Stomach (tissue), 4 donors: ENCODE data around the gene CADPS.

ENCODE experiments used
- CTCF ChIP-seq, 7 experiments: fragments of 450-650 bp in 4 of 7; fragments of 200-600 bp in 3 of 7; sonication (generic) in 3 of 7; IDR thresholded peaks; one replicate each; pipeline ENCODE4 v1.5.1; 2016 to 2019; ENCODE audit warnings: antibody characterized with exemption in 7 of 7, control low read depth in 2 of 7, mild to moderate bottlenecking in 1 of 7
- POLR2A ChIP-seq, 4 donors: fragments of 450-650 bp; IDR thresholded peaks; one replicate each; pipeline ENCODE4 v1.6.1; 2016; ENCODE audit warnings: antibody characterized with exemption in 4 of 4, control low read depth in 2 of 4, mild to moderate bottlenecking in 1 of 4, moderate library complexity in 1 of 4
- POLR2AphosphoS5 ChIP-seq, 3 donors: sonication (generic); formaldehyde crosslinking; IDR thresholded peaks; one replicate each; pipeline ENCODE4 v1.6.1; 2016; ENCODE audit warnings: antibody characterized with exemption in 3 of 3

- TF ChIP-seq POLR2A (IDR thresholded peaks at IDR 0.05) (no peak), POLR2AphosphoS5 (IDR thresholded peaks at IDR 0.05) (no peak), CTCF (IDR thresholded peaks at IDR 0.05) (no peak)
Observed at GRCh38 chr3:62809369-62809768, 65.8 kb downstream of the CADPS start.
